NCI-H1048 (cell line): ENCODE data around the gene PRKCA.
"Not testable (repeated sequence)": the region's sequence is repeated elsewhere in the genome, so short reads cannot be mapped to it uniquely, and the experiment has no call there.

ENCODE experiments used
- DNase-seq: peaks from one replicate; lab custom pipeline; 2025; lab: John Stamatoyannopoulos, UW

PRKCA gene

GRCh38 chr17:66290101-66290722 lies 12.2 kb upstream of the PRKCA start:
- no peak for DNase-seq

GRCh38 chr17:66292353-66292752 lies 10.1 kb upstream of the PRKCA start:
- DNase-seq, result no peak

- no peak for DNase-seq
Observed at GRCh38 chr17:66296289-66296725, 6.1 kb upstream of the PRKCA start.

GRCh38 chr17:66297443-66297842 lies 5.0 kb upstream of the PRKCA start:
- DNase-seq, result not testable (repeated sequence)

GRCh38 chr17:66299711-66300110 lies 2.7 kb upstream of the PRKCA start:
- DNase-seq, result no peak

GRCh38 chr17:66300956-66301355 lies 1.5 kb upstream of the PRKCA start:
- DNase-seq, result no peak

- no peak for DNase-seq
Observed at GRCh38 chr17:66301367-66301863, 998 bp upstream of the PRKCA start.

GRCh38 chr17:66302761-66303626 lies 581 bp downstream of the PRKCA start:
- no peak for DNase-seq

GRCh38 chr17:66304304-66305174 lies 2.1 kb downstream of the PRKCA start:
- DNase-seq, result no peak

- no peak for DNase-seq
Observed at GRCh38 chr17:66306446-66306845, 4.0 kb downstream of the PRKCA start.

GRCh38 chr17:66307257-66307656 lies 4.8 kb downstream of the PRKCA start:
- DNase-seq, result no peak

GRCh38 chr17:66308856-66309255 lies 6.4 kb downstream of the PRKCA start:
- DNase-seq, result no peak

GRCh38 chr17:66309793-66310192 lies 7.4 kb downstream of the PRKCA start:
- no peak for DNase-seq

- DNase-seq, result no peak
Observed at GRCh38 chr17:66310528-66311148, 8.2 kb downstream of the PRKCA start.

GRCh38 chr17:66312912-66313311 lies 10.5 kb downstream of the PRKCA start:
- DNase-seq, result no peak

GRCh38 chr17:66313325-66313724 lies 10.9 kb downstream of the PRKCA start:
- DNase-seq, result no peak

- no peak for DNase-seq
Observed at GRCh38 chr17:66313995-66314659, 11.7 kb downstream of the PRKCA start.

GRCh38 chr17:66317629-66318028 lies 15.2 kb downstream of the PRKCA start:
- DNase-seq, result no peak

GRCh38 chr17:66319226-66319625 lies 16.8 kb downstream of the PRKCA start:
- no peak for DNase-seq

- DNase-seq, result no peak
Observed at GRCh38 chr17:66322764-66323163, 20.4 kb downstream of the PRKCA start.

- not testable (repeated sequence) for DNase-seq
Observed at GRCh38 chr17:66324381-66325004, 22.1 kb downstream of the PRKCA start.
